ENCODE results near the gene CRLF2.

- TF ChIP-seq EZH2 (IDR thresholded peaks at IDR 0.05; ENCODE audit: borderline replicate concordance, low read length) = no peak
- no peak for TF ChIP-seq CTCF (IDR thresholded peaks at IDR 0.05; ENCODE audit: low read length)
Measured at GRCh38 chrX:1210844-1211243, 1.6 kb downstream of the CRLF2 start.

Measured in OCI-LY1 (cell line).